Measurements from ENCODE around the gene CDH2.

DNA sequence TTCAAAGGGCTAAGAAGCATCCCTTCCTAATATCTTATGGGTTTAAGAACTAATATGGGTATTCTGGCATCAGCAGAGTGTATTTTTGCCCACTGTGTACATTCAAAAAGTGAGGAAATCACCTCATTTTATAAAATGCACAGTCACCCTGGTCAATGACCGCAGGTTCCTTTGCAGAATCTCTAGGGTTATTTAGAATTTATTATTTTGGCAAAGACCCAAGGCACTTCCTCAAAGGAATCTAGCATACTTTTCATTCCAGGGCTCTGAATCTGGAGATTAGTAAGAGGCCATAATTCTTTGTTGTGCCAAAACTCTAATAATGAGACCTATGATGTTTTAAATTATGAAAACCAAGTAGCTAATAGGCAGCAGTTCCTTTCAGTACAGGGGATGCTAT, 27.2 kb upstream of the CDH2 start:
- TF ChIP-seq POLR2A (IDR thresholded peaks at IDR 0.05) = no peak
- TF ChIP-seq, protein P1, sequence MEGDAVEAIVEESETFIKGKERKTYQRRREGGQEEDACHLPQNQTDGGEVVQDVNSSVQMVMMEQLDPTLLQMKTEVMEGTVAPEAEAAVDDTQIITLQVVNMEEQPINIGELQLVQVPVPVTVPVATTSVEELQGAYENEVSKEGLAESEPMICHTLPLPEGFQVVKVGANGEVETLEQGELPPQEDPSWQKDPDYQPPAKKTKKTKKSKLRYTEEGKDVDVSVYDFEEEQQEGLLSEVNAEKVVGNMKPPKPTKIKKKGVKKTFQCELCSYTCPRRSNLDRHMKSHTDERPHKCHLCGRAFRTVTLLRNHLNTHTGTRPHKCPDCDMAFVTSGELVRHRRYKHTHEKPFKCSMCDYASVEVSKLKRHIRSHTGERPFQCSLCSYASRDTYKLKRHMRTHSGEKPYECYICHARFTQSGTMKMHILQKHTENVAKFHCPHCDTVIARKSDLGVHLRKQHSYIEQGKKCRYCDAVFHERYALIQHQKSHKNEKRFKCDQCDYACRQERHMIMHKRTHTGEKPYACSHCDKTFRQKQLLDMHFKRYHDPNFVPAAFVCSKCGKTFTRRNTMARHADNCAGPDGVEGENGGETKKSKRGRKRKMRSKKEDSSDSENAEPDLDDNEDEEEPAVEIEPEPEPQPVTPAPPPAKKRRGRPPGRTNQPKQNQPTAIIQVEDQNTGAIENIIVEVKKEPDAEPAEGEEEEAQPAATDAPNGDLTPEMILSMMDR (IDR thresholded peaks at IDR 0.05) = no peak

Measured in suprapubic skin (tissue), 3 donors.